ENCODE results near the gene GLYR1. TPM values are rescaled to one million over a fixed set of nuclear protein-coding genes. Genes with fewer than 3 reads are reported as not detected.

GLYR1 gene
- total RNA-seq, 1 donor from 2014 or later, result 105 TPM

GRCh38 chr16:4869147-4869805, 22.2 kb upstream of the GLYR1 start:
- TF ChIP-seq CTCF (IDR thresholded peaks at IDR 0.05; ENCODE audit: unreplicated experiment), result no peak
- Mint-ChIP-seq H3K27ac (no peak overlapping the region), H3K4me3 (no peak overlapping the region), H3K36me3 (peaks cover 20% of the 10 kb centered on the region), H3K27me3 (ENCODE audit: low read depth) (no peaks in the 10 kb centered on the region), H3K9me3 (no peaks in the 10 kb centered on the region), H3K4me1 (peaks cover 3% of the 10 kb centered on the region)
- no peak for DNase-seq (ENCODE audit: low spot score in 2 of 2, unreplicated experiment in 2 of 2)

- no peaks in the 10 kb centered on the region for H3K9me3 Mint-ChIP-seq
- H3K27me3 Mint-ChIP-seq (ENCODE audit: low read depth), result no peaks in the 10 kb centered on the region
- no peak for TF ChIP-seq CTCF (IDR thresholded peaks at IDR 0.05; ENCODE audit: unreplicated experiment)
- peaks cover 20% of the 10 kb centered on the region for H3K36me3 Mint-ChIP-seq
- no peak overlapping the region for H3K27ac Mint-ChIP-seq
- peaks cover 3% of the 10 kb centered on the region for H3K4me1 Mint-ChIP-seq
- DNase-seq (ENCODE audit: low spot score in 2 of 2, unreplicated experiment in 2 of 2), result no peak
- H3K4me3 Mint-ChIP-seq, result no peak overlapping the region
These were observed 21.4 kb upstream of the GLYR1 start for GRCh38 chr16:4868535-4868934.

GRCh38 chr16:4868026-4868425, 20.9 kb upstream of the GLYR1 start:
- H3K27ac Mint-ChIP-seq, result no peak overlapping the region

GRCh38 chr16:4866586-4866985, 19.5 kb upstream of the GLYR1 start:
- H3K27ac Mint-ChIP-seq, result no peak overlapping the region

More at GRCh38 chr16:4868026-4868425, 20.9 kb upstream of the GLYR1 start:
- no peak for DNase-seq (ENCODE audit: low spot score in 2 of 2, unreplicated experiment in 2 of 2)
- H3K4me3 Mint-ChIP-seq, result no peak overlapping the region
- no peak for TF ChIP-seq CTCF (IDR thresholded peaks at IDR 0.05; ENCODE audit: unreplicated experiment)
- H3K36me3 Mint-ChIP-seq, result peaks cover 17% of the 10 kb centered on the region
- H3K4me1 Mint-ChIP-seq, result peaks cover 3% of the 10 kb centered on the region
- no peaks in the 10 kb centered on the region for H3K27me3 Mint-ChIP-seq (ENCODE audit: low read depth)
- no peaks in the 10 kb centered on the region for H3K9me3 Mint-ChIP-seq

GRCh38 chr16:4865231-4865860, 18.3 kb upstream of the GLYR1 start:
- H3K4me1 Mint-ChIP-seq, result peaks cover 3% of the 10 kb centered on the region
- H3K9me3 Mint-ChIP-seq, result no peaks in the 10 kb centered on the region
- no peak overlapping the region for H3K4me3 Mint-ChIP-seq
- no peak overlapping the region for H3K27ac Mint-ChIP-seq
- TF ChIP-seq CTCF (IDR thresholded peaks at IDR 0.05; ENCODE audit: unreplicated experiment), result no peak
- peaks cover 16% of the 10 kb centered on the region for H3K36me3 Mint-ChIP-seq
- DNase-seq (ENCODE audit: low spot score in 2 of 2, unreplicated experiment in 2 of 2), result no peak
- H3K27me3 Mint-ChIP-seq (ENCODE audit: low read depth), result no peaks in the 10 kb centered on the region

More at GRCh38 chr16:4866586-4866985, 19.5 kb upstream of the GLYR1 start:
- H3K27me3 Mint-ChIP-seq (ENCODE audit: low read depth), result no peaks in the 10 kb centered on the region
- no peak for TF ChIP-seq CTCF (IDR thresholded peaks at IDR 0.05; ENCODE audit: unreplicated experiment)
- H3K9me3 Mint-ChIP-seq, result no peaks in the 10 kb centered on the region
- H3K36me3 Mint-ChIP-seq, result peaks cover 16% of the 10 kb centered on the region
- no peak overlapping the region for H3K4me3 Mint-ChIP-seq
- no peak for DNase-seq (ENCODE audit: low spot score in 2 of 2, unreplicated experiment in 2 of 2)
- peaks cover 3% of the 10 kb centered on the region for H3K4me1 Mint-ChIP-seq

All from mesothelial cell of epicardium (in vitro differentiated cells).